ENCODE data around the gene HEMK1.

HEMK1 gene

GRCh38 chr3:50617096-50617791 is 47.9 kb downstream of the HEMK1 start, which contains the start of gene MAPKAPK3:
TSS of gene MAPKAPK3 (plus strand) at chr3:50617151. CDS start at chr3:50617566, 415 bp downstream.
- peak; percentile 25 for DNase-seq

GRCh38 chr3:50617911-50618481 is 48.7 kb downstream of the HEMK1 start:
- no peak for DNase-seq

- no peak for DNase-seq
Measured at GRCh38 chr3:50620420-50620819, 51.1 kb downstream of the HEMK1 start.

GRCh38 chr3:50620820-50621219 is 51.5 kb downstream of the HEMK1 start:
- DNase-seq = no peak

- no peak for DNase-seq
Measured at GRCh38 chr3:50622881-50623280, 53.6 kb downstream of the HEMK1 start.

GRCh38 chr3:50623840-50624474 is 54.6 kb downstream of the HEMK1 start:
- DNase-seq = no peak

GRCh38 chr3:50624634-50625033 is 55.3 kb downstream of the HEMK1 start:
- DNase-seq = no peak

- DNase-seq = no peak
Measured at GRCh38 chr3:50625231-50626182, 56.2 kb downstream of the HEMK1 start.

GRCh38 chr3:50626401-50626800 is 57.1 kb downstream of the HEMK1 start:
- no peak for DNase-seq

- no peak for DNase-seq
Measured at GRCh38 chr3:50627407-50628051, 58.2 kb downstream of the HEMK1 start.

GRCh38 chr3:50628601-50629000 is 59.3 kb downstream of the HEMK1 start:
- no peak for DNase-seq

- DNase-seq = no peak
Measured at GRCh38 chr3:50630394-50630793, 61.1 kb downstream of the HEMK1 start.

- no peak for DNase-seq
Measured at GRCh38 chr3:50630877-50631276, 61.6 kb downstream of the HEMK1 start.

GRCh38 chr3:50632450-50632849 is 63.1 kb downstream of the HEMK1 start:
- DNase-seq = no peak

- no peak for DNase-seq
Measured at GRCh38 chr3:50633230-50633790, 64.0 kb downstream of the HEMK1 start.

GRCh38 chr3:50635066-50635465 is 65.7 kb downstream of the HEMK1 start:
- no peak for DNase-seq

- no peak for DNase-seq
Measured at GRCh38 chr3:50637011-50637410, 67.7 kb downstream of the HEMK1 start.

- DNase-seq = no peak
Measured at GRCh38 chr3:50637945-50638344, 68.6 kb downstream of the HEMK1 start.

GRCh38 chr3:50639055-50639494 is 69.8 kb downstream of the HEMK1 start:
- no peak for DNase-seq

- DNase-seq = no peak
Measured at GRCh38 chr3:50642382-50642781, 73.1 kb downstream of the HEMK1 start.

GRCh38 chr3:50644561-50644960 is 75.2 kb downstream of the HEMK1 start:
- no peak for DNase-seq

- no peak for DNase-seq
Measured at GRCh38 chr3:50645378-50645777, 76.1 kb downstream of the HEMK1 start.

Data from effector CD4-positive, alpha-beta T cell (primary cell).